NAMALWA (cell line): Measurements from ENCODE around the gene ATXN1.
A peak's percentile ranks its signal among the peaks of the same experiment; 100 is the strongest.
"Not testable (repeated sequence)": the region's sequence is repeated elsewhere in the genome, so short reads cannot be mapped to it uniquely, and the experiment has no call there.

ENCODE experiments used
- DNase-seq: peaks from one replicate; pipeline ENCODE4 v3.0.0-alpha.2; 2015; ENCODE audit warnings: low spot score

ATXN1 gene

GRCh38 chr6:16383607-16384206 lies 377.6 kb downstream of the ATXN1 start:
- DNase-seq = no peak

DNA sequence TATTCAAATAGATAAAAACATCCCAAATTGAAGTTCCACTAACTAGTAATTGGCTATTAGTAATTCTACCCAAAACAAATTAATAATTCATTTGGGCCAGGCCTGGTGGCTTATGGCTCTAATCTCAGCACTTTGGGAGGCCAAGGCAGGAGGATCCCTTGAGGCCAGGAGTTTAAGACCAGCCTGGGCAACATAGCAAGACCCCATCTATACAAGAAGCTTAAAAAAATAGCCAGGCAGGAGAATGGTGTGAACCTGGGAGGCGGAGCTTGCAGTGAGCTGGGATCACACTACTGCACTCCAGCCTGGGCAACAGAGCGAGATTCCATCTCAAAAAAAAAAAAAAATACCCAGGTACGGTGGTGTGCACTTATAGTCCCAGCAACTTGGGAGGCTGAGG lies 379.3 kb downstream of the ATXN1 start:
- DNase-seq = not testable (repeated sequence)

GRCh38 chr6:16380220-16380809 lies 380.9 kb downstream of the ATXN1 start:
- DNase-seq = no peak

GRCh38 chr6:16378360-16378759 lies 382.9 kb downstream of the ATXN1 start:
- DNase-seq = not testable (repeated sequence)

DNA sequence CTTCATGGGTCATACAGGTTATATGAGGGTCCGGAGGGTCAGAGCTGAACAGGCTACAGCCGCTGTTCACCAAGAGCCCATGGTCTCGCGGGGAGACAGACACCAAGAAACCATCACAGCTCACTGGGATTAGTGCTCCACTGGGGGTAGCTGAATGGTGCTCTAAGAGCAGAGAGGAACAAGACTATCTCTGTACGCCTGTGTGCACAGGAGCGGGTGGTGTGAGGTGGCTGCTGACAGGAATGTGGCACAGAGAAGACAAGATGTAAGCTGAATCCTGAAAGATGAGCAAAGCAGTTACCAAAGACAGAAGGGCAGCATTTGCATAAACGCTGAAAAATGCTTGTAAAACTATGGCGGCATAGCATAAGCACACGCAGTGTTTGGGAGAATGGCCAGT lies 383.8 kb downstream of the ATXN1 start:
- DNase-seq = no peak

DNA sequence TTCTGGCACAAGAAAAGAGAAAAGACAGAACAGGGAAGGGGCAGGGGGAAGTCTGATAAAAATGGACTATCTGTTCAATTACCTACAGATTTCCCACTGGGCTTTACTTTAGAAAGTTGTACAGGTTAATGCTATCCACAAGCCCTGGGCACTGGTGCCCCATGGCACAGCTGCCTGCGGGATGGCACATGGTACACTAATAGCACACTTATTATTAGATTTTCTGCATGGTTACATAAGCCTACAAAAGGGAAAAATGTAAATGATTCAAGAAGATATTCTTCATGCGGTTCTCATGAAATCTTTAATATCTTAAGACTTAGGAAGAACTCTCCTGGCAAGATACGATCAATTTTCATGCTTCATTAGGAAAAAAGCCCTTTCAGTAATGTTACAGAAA lies 385.4 kb downstream of the ATXN1 start:
- no peak for DNase-seq

DNA sequence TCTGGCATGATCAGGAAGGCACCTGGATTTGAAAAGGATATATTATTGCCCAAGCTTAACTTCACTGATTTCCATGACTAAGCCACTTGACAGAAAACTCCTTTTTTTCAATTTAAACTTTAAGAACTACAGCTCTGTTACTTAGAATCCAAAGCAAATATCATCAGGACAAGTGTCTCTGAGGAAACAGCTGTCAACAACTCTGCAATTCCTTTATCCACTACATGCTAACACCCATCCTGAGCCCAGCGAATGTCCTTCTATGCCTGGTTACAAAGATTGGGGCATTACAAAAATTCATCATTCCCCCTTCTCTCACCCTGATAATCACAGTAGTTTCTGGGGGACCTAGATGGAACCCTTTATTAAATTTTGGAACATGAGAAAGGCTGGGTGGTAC lies 386.1 kb downstream of the ATXN1 start:
- DNase-seq = no peak

DNA sequence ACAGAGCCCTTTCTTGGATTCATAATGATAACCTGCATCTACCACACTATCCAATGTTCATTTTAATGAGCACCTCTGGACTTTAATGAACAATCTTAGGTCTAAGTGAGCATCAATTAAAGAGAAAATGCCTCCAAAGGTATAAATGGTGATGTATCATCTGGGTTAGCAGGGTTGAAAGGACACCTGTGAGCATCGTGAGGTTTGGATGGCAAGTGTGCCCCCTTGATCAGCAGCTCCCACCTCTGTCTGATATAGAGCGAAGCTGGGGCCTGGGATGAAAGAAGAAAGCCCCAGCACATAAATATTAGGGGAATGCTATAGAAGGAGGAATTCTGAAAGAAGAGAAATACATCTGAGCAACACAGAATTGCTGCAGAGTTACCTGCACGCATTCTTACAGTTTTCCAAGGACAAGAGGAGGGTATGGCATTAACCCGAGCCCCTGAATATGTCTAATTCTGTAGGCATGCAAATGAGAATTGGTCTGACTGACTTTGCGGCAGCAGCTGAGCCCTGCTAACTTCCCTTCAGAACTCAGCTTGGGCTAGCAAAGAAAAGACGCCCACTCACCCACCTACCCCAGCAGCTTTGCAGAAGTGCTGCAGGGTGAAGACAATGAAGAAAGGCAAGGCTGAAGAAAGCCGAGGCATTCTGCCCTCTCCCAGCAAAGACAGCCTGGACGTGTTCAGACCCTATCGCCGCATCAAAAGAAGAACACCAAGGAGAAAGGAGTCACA lies 386.6 kb downstream of the ATXN1 start:
- peak; percentile 66 for DNase-seq

GRCh38 chr6:16374016-16374415 lies 387.2 kb downstream of the ATXN1 start:
- no peak for DNase-seq

GRCh38 chr6:16372029-16372776 lies 389.1 kb downstream of the ATXN1 start:
- DNase-seq = no peak

- DNase-seq = peak; percentile 28
Observed at GRCh38 chr6:16371401-16371800, 389.9 kb downstream of the ATXN1 start.

DNA sequence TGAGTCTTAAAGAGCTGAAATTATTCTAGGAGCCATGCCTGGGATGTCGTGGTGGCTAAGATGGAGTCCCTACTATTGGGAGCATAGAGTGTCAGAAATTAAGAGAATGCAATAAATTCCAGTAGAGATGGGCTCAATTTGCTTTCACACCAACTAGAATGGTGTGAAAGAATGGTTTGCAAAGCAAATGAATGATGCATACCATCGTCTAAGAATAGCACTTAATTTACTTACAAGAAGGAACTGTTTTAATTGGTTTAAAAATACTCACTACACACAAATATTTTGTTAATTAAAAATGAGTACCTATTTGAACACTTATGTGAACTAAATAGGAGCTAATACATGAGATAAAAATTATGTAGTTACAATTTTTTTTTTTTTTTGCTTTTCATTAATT lies 390.3 kb downstream of the ATXN1 start:
- no peak for DNase-seq

DNA sequence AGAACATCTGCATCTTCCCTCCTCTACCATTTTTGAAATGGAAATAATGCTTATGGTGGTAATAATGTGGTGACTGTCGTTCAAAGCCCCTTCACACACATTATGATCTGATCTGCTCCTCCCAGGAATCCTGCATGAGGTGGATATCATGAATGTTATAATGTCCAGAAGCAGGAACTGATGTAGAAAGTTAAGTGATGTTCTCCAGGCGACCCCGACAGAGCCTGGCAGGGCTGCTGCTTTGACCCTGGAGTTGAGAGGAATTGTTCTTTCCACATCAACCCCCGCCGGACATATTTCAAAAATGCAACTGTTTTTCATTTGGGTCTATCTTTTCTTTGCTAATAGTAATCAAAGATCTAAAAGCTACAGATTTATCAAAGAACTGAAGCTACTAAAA lies 391.3 kb downstream of the ATXN1 start:
- DNase-seq = no peak

- no peak for DNase-seq
Observed at GRCh38 chr6:16369140-16369745, 392.0 kb downstream of the ATXN1 start.

- DNase-seq = no peak
Observed at GRCh38 chr6:16367571-16367970, 393.7 kb downstream of the ATXN1 start.

- DNase-seq = no peak
Observed at GRCh38 chr6:16363749-16364148, 397.5 kb downstream of the ATXN1 start.

DNA sequence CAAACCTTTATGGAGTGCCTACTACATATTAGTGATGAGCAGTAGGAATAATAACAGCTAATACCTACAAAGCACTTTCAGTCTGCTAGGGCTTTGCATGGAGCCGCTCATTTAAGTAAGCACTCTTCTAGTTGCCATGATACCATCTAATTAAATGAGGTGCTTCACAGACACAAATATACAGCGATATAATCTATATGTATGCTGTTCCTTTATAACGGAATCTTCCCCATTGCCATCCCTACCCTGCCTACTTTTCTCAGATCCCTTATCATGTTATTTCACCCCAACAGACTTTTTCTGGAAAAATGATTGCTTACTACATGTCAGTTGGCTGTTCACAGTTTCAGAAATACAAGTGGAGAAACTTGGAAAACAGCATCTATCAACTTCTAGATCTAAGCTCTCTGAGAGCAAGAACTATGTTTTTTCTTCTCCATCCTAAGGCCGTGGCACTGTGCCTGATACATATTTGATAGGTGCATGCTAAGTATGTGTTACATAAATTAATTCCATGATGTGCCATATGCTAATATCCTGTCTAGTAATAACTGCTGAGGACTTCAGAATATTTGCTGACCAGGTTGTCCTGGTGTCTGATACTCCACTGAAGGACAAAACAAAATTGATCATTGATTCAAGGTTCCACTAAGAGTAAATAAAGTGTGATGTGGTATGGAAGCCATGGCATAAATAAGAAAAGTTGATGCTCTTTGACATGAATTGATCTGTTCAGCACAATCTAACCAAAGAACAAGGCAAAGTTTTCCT lies 398.3 kb downstream of the ATXN1 start:
- DNase-seq = no peak

- no peak for DNase-seq
Observed at GRCh38 chr6:16362296-16362695, 399.0 kb downstream of the ATXN1 start.

DNA sequence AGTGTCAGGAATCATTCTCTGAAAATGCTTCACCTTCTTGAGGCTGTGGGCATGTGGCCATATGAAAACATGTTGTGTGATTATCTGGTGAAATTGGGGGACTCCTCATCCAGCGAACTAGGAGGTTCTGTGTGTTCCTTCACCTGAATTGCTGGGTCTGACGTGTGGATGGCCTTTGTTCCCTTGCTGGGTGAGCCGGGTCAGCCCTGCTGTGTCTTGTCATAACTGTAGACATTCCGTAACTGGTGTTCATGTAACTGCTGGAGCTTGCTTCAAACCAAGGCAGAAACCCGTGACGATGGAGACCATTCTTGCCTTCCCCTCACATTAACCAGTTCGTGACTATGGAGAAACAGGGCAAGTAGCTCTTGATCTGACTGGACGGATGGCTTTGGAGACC lies 399.4 kb downstream of the ATXN1 start:
- no peak for DNase-seq

DNA sequence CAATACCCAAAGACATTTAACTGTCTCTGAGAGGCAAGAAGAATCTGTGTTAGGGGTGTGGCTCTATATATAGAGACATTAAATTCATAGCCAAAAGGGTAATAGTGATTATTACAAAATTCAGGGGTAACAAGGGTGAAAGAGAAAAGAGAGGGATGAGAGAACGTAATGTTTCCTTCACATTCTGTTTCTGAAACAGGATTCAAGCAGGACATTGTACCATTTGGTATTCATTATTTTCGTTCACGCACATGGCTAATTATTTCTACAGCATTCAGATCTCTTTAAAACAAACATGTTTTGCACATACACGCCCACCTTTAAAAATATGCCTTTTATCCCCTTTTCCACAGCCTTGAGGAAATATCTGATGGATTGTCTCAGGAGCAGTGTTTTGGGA lies 400.1 kb downstream of the ATXN1 start:
- no peak for DNase-seq

- no peak for DNase-seq
Observed at GRCh38 chr6:16360365-16360764, 400.9 kb downstream of the ATXN1 start.

- DNase-seq = no peak
Observed at GRCh38 chr6:16359563-16359962, 401.7 kb downstream of the ATXN1 start.
